GM18498 (cell line): ENCODE results near the gene AVL9.
"Not testable (repeated sequence)": the region's sequence is repeated elsewhere in the genome, so short reads cannot be mapped to it uniquely, and the experiment has no call there.

Experiments used
- ATAC-seq: cut with Tn5 transposase; IDR thresholded peaks from one replicate; pipeline ENCODE4 v1.9.1; 2021; ENCODE audit warnings: mild to moderate bottlenecking, moderate library complexity; ENCODE audit not compliant: unreplicated experiment

Gene AVL9

DNA sequence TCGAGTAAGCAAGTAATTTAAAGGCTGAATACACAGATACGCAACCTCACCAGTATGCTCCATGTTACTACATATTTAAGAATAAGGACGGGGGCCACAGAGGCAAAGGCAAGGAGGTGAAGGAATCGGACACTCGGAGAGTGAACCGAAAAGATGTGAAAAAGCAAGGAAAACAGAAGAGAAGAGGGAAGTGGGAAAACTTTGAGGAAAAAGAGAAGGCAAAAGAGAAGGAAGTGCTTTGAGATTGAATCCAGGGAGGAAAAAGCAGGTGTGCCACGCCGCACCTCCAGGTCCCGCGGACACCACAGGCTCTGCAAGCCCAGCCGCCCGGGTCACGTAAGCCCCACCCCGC lies 367 bp upstream of the AVL9 start:
- ATAC-seq: peak; percentile 14

DNA sequence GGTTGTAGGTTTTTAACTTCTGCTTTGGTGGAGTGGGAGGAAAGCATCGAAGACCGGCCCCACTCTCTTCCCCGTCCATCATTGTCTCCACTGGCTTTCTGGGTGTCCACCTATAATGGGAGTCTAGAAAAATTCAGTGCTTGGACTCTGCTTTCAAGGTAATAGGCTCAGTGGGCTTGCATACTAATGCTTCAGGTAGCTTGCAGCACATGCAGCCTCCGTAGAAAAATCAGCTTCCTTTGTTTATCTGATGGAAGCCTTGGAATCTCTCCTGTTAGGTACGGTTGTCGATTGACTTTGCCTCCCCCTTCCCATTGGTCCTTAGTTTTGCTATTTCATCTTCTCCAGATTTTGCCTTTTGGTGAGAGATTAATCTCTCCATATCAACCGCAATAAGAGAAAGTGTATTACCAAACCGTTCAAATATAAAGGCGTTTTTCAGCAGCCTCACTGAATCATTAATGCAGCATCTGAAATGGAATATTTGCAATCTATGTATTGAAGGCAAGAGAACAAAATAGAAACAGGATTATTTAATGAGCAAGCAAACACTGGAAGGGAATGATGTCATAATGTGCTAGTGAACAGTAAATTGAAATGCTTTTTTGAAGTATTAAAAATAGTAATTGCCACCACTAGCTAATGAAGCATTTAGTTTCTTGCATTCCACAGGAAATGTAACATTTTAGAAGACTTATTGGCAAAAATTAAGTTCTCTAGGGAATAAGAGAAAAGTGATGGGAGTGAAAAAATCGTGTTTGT lies 944 bp downstream of the AVL9 start:
- no peak for ATAC-seq

DNA sequence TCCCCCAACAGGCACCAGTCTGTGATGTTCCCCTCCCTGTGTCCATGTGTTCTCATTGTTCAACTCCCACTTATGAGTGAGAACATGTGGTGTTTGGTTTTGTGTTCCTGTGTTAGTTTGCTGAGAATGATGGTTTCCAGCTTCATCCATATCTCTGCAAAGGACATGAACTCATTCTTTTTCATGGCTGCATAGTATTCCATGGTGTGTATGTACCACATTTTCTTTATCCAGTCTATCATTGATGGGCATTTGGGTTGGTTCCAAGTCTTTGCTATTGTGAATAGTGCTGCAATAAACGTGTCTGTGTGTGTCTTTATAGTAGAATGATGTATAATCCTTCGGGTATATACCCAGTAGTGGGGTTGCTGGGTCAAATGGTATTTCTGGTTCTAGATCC lies 4.5 kb downstream of the AVL9 start:
- ATAC-seq: not testable (repeated sequence)

DNA sequence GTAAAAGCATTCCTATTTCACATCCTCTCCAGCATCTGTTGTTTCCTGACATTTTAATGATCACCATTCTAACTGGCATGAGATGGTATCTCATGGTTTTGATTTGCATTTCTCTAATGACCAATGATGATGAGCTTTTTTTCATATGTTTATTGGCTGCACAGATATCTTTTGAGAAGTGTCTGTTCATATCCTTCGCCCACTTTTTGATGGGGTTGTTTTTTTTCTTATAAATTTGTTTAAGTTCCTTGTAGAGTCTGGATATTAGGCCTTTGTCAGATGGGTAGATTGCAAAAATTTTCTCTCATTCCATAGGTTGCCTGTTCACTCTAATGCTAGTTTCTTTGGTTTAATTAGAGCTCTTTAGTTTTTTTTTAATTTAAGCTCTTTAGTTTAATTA lies 4.9 kb downstream of the AVL9 start:
- not testable (repeated sequence) for ATAC-seq

DNA sequence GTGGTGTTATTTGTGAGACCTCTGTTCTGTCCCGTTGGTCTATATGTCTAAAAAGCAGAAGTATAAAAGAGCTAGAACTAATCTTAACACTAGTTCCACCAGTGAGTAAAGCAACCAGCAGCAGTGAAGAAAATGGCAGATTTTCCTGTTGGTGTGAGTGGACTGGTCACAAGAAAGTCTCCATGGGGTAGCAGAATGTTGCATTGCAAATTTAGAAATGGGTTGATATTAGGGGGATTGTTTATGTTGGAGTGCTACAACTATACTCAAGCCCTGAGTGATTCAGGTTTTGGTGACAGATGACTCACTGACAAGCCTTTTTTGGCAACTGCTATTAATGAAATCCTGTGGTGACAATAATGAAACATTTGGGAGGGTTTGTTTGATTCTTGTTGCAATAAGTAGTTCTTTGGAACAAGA lies 5.6 kb downstream of the AVL9 start:
- peak; percentile 73 for ATAC-seq

DNA sequence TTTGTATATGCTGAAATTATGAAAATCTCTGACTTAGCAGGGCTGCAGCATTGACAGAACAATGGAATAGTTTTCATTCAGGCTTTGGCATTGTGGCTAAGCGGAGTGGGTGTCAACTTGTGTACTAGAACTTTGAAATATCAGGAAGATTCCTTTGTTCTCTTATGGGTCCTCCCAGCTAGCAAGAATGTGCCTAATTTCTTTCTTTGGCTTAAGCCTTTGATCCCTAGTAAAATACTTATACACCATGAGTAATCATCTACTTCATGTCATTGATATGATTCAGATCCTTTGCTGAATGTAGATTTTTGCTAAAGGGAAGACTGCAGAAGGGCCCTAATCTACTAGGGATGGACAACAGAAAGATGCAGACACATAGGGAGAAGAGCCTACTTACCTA lies 6.2 kb downstream of the AVL9 start:
- no peak for ATAC-seq

DNA sequence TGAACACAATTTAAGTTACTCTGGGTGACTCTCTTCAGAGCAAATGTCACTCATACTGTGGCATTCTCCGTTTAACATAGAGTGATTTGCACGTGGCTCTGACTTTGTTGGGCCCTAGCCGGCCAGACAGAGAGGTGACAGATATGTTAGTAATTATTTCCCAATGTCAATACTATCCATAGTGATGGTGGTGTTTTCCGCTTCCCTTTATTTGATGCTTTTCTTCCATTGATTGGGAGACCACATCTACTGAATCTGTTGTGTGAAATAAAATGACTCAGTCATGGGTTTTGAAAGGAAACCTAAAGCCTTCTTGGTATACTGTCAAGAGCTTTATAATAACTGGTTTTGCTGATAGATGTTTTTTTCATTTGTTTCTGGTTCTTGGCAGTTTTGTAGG lies 7.4 kb downstream of the AVL9 start:
- no peak for ATAC-seq

DNA sequence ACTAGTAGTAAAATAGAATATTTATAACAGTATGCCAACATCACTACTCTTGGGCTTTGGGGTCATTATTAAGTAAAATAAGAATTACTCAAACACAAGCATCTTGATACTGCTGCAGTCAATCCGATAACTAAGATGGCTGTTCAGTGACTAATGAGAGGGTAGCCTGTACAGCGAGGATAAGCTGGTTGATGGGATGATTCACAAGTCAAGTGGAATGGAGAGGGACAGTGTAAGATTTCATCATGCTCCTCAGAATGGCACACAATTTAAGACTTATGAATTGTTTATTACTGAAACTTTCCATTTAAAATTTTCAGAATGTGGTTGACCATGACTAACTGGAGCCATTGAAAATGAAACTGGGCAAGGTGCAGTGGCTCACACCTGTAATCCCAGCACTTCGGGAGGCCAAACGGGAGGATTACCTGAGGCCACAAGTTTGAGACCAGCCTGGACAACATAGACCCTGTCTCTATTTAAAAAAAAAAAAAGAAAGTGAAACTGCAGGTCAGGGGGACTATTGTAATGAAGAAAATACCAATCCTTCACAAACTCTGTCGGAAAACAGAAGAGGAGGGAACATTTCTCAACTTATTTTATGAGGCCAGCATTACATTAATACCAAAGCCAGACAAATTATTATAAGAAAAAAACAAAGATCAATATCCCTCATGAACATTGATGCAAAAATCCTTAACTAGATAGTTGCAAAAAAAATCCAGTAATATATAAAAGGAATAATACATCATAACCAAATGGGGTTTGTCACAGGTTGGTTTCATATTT lies 11.2 kb downstream of the AVL9 start:
- ATAC-seq: peak; percentile 65

DNA sequence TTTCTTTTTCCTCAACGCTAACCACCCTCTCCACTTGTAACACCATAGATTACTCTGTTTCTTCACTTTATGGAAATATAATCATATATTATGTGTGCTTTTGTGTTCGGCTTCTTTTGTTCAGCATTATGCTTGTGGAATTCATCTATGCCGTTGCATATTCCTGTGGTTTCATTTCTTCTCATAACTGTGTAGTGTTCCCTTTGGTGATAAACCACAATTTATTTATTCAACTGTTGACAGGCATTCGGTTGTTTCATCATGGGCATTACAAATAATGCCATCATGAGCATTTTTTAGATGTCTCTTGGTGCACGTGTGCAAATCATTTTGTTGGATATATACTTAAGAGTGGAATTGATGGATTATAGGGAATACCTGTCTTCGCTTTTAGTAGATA lies 12.1 kb downstream of the AVL9 start:
- ATAC-seq: no peak

DNA sequence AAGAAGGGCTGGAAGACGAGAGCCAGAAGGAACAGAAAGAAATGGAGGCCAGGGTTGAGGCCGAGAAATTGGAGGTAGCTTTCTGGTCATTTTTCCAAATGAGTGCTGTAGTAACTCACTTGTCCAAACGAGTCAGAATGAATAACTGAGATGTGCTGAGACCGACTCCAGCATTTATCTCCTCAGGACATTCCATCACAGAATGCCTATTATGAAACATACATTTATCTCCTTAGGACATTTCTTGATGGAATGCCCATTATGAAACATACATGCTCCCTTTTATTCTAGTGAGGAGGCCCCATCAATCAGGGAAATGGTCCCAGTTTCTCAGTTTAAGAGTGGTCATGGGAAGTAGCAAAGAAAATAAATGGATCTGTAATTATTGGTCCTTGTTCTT lies 16.5 kb downstream of the AVL9 start:
- ATAC-seq: no peak

DNA sequence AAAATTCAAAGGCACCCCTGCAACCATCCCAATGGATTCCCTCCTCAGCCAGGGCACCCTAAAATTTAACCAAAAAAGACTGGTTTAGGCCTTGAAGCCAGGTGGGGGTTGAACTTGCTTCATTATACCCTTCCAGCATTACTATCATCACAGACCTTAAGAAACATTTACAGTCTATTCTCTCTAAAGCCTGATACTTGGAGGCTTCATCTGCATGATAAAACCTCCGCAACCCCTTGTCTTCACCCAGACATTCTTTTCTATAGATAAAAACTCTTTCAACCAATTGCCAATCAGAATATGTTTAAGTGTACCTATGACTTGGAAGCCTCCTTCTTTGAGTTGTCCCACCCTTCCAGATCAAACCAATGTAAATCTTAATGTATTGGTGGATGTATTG lies 17.9 kb downstream of the AVL9 start:
- no peak for ATAC-seq

DNA sequence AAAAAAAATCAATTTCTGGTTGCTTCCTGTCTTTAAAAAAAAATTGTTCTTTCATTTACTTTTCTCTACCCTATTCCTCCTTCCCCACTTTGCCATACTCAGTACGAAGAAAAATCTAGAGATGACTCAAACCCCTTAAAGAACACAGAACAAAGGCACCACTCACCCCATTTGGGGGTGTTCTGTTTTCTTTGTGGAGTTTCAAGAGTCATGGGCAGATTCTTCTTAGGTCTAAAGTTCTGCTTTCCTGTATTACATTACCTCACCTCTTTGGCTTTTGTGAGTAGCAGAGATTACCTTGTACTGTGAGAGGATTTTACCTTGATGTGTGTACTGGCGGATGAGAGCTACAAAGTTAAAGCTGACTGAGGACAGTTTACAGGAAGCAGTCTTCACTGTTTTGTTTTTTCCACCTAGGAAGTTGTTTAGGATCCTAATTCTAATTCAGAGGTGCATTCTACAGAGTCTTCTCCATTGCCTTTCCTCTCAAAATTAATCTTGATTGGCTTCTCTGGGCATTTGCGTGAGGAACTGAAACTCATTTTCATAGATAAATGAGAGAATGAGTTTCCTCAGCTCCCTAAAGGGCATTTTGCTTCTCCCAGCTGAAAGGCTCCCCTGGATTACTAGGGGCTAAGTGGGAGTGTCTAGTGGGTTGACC lies 20.7 kb downstream of the AVL9 start:
- peak; percentile 82 for ATAC-seq

DNA sequence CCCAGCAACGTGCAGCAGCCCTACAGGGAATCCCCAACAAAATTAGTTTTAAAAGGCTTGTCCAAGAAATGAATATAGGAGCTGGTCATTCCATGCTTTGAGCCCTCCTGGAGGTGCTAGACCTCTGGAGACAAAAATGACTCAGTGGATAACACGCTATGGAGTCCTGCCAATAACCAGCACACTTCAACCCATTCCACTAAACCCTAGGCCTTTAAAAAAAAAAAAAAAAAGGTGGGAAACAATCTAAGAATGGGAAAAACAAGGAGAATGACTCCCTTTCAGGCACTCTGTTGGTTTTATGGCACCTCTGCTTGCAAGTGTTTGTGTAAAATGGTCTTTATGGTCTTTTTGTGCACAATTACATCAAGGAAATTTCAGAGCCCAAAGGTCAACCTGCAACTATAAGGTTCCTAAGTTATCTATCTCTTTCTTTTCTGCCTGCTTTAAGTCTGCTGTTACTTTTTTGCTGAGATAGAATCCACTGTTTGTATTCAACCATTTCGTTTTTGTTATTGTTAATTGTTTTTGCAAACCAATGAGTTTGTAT lies 21.3 kb downstream of the AVL9 start:
- no peak for ATAC-seq

DNA sequence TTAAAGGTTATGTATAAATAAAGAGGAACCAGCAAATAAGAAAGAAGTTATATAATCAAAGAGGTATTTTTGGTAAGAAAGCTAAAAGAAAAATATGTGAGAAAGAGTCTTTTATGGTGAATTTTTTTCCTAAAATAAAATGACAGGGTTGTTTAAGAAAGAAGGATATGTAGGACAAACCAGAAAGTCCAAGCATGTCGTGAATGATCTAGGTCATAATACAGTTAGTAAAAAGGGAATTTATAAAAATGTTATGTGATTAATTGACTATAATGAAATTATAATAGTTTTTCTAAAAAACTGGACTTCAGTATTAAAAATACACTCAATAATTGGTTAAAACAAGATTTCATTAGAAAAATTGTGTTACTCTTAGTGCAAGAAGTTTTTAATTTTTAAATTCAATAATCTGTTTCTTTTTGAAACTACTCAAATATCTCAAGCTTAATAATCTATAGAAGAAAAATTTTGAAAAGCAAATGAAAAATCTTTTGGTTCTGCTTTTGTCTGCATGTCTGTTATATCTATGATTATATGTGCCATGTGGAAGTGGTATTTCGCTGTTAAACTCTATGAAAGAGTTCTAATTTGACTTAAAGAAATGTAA lies 23.3 kb downstream of the AVL9 start:
- no peak for ATAC-seq

DNA sequence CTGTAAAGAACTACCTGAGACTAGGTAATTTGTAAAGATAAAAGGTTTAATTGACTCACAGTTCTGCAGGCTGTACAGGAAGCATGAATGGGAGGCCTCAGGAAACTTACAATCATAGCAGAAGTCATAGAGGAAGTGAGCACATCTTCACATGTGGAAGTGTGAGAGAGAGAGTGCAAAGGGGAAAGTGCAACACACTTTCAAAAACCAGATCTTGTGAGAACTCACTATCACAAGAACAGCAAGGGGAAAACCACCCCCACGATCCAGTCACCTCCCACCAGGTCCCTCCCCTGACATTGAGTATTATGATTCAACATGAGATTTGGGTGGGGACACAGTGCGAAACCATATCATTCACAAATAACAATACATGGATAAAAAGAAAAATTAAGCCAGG lies 24.5 kb downstream of the AVL9 start:
- ATAC-seq: no peak

DNA sequence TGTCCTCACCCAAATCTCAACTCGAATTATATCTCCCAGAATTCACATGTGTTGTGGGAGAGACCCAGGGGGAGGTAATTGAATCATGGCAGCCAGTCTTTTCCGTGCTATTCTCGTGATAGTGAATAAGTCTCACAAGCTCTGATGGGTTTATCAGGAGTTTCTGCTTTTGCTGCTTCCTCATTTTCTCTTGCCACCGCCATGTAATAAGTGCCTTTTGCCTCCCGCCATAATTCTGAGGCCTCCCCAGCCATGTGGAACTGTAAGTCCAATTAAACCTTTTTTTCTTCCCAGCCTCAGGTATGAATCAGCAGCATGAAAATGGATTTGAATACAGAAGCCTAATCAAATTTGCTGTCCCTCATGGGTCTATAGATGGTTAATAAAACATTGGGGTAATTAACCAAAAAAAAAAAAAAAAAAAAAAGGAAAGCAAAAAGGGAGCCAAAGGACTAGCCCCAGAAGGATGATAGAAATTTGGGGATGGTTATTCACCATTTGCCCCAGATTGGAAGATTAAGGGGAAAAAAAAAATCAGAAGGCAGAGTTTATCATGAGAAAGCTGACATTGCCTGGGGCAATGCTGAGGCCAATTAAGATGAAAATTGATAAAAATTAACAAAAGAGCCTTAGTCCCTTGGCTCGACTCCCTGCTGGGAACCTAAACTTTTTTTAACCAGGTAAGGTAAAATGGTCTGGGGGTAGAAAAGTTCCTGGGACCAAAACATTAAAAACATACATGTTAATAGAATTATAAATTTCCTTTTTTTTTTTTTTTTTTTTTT lies 27.6 kb downstream of the AVL9 start:
- ATAC-seq: no peak

DNA sequence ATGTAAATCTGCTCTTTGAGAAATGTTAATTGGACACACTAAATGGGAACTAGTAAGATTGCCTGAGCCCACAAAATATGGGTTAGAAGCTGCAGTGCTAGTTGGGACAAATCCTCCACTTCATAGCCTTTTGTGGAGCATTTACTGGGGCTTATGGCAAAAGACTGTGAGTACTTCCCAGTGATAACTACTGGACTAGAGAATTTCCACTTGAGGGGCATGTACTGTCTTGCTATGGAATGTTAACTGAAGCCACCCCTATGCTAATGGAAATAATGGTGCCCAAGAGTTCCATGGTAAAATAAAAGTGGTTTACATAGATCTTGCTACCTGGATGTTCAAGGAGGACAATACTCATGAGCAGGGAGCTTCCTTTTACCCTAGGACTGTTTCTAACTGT lies 29.3 kb downstream of the AVL9 start:
- no peak for ATAC-seq

DNA sequence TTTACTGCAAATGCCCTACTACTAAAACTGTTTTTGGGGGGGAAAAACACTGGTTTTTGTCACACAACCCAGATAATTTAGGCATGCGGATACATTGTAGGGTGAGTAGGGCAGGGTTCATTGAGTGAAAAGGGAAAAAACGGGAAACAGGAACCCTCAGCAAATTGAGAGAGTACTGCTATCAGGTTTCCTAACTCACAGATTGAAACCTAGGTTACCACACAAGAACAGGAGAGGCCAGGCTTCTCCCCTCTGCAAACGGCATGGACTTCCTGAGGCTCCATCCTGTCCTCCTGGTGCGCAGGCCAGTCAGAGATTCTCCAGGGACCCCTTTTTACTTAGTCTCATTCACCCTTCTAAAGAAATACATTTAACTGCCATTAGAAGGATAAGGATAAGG lies 30.6 kb downstream of the AVL9 start:
- ATAC-seq: no peak

DNA sequence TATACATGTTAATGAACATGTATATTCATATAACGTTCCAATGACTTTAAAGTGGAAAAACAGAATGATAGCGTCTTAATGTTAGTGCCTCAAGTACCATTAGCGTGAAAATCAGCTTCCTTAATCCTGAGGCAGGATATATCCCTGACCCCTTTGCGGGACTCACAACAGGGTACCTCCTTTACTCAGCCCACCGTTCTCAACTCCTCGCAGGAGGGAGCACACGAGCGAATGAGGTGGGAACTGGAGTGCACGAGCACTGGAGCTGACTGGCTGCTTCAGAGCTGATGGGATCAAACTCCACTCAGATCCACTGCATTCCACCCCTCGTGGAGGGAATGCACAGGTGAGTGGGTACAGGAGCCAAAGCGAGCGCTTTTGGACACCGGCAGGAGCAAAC lies 36.1 kb downstream of the AVL9 start:
- no peak for ATAC-seq

DNA sequence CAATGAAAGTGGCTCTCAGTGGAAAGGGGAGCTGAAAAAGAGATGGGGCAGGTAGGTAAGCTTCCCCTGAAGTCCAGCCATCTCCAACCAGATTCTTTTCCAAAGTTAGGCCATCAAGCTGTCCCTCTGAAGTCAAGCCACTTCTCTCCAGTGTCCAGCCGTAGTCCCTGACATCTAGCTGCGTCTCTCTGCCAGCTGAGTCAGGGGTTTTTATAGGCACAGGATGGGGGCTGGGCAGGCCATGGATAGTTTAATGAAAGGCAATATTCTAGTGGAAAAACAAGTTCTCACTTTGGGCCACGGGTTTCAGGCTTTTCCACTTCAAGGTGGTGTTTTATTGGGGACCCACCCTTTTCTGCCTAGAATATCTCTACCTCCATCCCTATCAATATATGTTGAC lies 36.8 kb downstream of the AVL9 start:
- ATAC-seq: no peak

DNA sequence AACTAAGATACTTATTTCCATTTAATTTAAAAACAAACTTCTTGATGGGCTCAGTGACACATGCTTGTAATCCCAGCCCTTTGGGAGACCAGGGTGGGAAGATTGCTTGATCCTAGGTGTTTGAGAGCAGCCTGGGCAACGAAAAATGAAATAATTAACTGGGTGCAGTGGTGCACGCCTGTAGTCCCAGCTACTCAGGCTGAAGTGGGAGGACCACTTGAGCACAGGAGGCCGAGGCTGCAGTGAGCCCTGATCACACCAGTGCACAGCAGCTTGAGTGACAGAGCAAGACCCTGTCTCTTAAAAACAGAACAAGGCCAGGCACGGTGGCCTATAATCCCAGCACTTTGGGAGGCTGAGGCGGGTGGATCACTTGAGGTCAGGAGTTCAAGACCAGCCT lies 37.4 kb downstream of the AVL9 start:
- no peak for ATAC-seq
